HepG2 (cell line): Measurements from ENCODE around the gene RAD23A. TPM values are rescaled to one million over a fixed set of nuclear protein-coding genes. Genes with fewer than 3 reads are reported as not detected.
A peak's percentile ranks its signal among the peaks of the same experiment; 100 is the strongest.

Experiments
- FOXK1 ChIP-seq: sonication (generic); formaldehyde crosslinking; IDR thresholded peaks from 2 replicates; pipeline ENCODE4 v1.4.0; 2020; ENCODE audit warnings: low read depth, missing genetic modification reagents, borderline replicate concordance
- HNRNPK ChIP-seq: fragments of 200-400 bp; formaldehyde crosslinking; IDR thresholded peaks from 2 replicates; pipeline ENCODE4 v1.6.1; 2018; ENCODE audit warnings: low read length, low read depth, moderate library complexity, mild to moderate bottlenecking; ENCODE audit not compliant: poor library complexity, severe bottlenecking
- IRX3 ChIP-seq: sonication (generic); formaldehyde crosslinking; IDR thresholded peaks from 2 replicates; pipeline ENCODE4 v1.8.1; 2023; ENCODE audit warnings: mild to moderate bottlenecking, low read depth, missing genetic modification reagents, borderline replicate concordance
- TEAD3 ChIP-seq: optimal IDR thresholded peaks from 2 replicates; pipeline ENCODE3; 2016; ENCODE audit warnings: borderline replicate concordance
- TMF1 ChIP-seq: sonication (generic); formaldehyde crosslinking; IDR thresholded peaks from 2 replicates; pipeline ENCODE4 v1.8.1; 2022; ENCODE audit warnings: low read depth, missing genetic modification reagents
- TRIM24 ChIP-seq: sonication (generic); formaldehyde crosslinking; IDR thresholded peaks from 2 replicates; pipeline ENCODE4 v1.8.0; 2022; ENCODE audit warnings: mild to moderate bottlenecking, missing genetic modification reagents
- ZIK1 ChIP-seq: sonication (generic); formaldehyde crosslinking; IDR thresholded peaks from 2 replicates; pipeline ENCODE4 v1.5.0; 2020; ENCODE audit warnings: mild to moderate bottlenecking, low read depth, missing genetic modification reagents, borderline replicate concordance
- ZNF292 ChIP-seq: sonication (generic); formaldehyde crosslinking; IDR thresholded peaks from 2 replicates; pipeline ENCODE4 v1.8.1; 2022; ENCODE audit warnings: mild to moderate bottlenecking, low read depth, missing genetic modification reagents, borderline replicate concordance
- ZNF343 ChIP-seq: sonication (generic); formaldehyde crosslinking; IDR thresholded peaks from 2 replicates; pipeline ENCODE4 v1.4.0; 2020; ENCODE audit warnings: mild to moderate bottlenecking, missing genetic modification reagents
- ZNF563 ChIP-seq: sonication (generic); formaldehyde crosslinking; IDR thresholded peaks from 2 replicates; pipeline ENCODE4 v1.8.0; 2022; ENCODE audit warnings: mild to moderate bottlenecking, moderate library complexity, missing genetic modification reagents
- ZNF850 ChIP-seq: sonication (generic); formaldehyde crosslinking; conservative IDR thresholded peaks from 2 replicates; pipeline ENCODE4 v1.9.0; 2021; ENCODE audit warnings: mild to moderate bottlenecking, missing genetic modification reagents
- ZSCAN25 ChIP-seq: sonication (generic); formaldehyde crosslinking; IDR thresholded peaks from 2 replicates; pipeline ENCODE4 v1.8.0; 2022; ENCODE audit warnings: mild to moderate bottlenecking, missing genetic modification reagents
- polyA plus RNA-seq, 8 experiments: library from polyadenylated mRNA; depleted of rRNA in 3 of 8; stranded (reverse) in 7 of 8; unstranded in 1 of 8; fragments of >200 nt; fragmentation: Illumina TruSeq in 4 of 8; extraction: Trizol in 4 of 8; gene quantifications; 2 replicates each; pipeline versions ENCODE4 v1.2.1 to v1.2.3, GENCODE V29; 2011 to 2016; ENCODE audit warnings: low read depth in 4 of 8, missing spikeins in 1 of 8, mixed read lengths in 1 of 8; ENCODE audit not compliant: insufficient read depth in 1 of 8
- total RNA-seq, 5 experiments: library from RNA; depleted of rRNA; stranded (reverse); fragments of >200 nt; fragmentation: Illumina TruSeq; extraction: Trizol; gene quantifications; 2 replicates each; pipeline ENCODE4 v1.2.3, GENCODE V29; 2016; ENCODE audit warnings: low read depth in 1 of 5
- TF ChIP-seq, protein P1 (sequence below): sonication (generic); formaldehyde crosslinking; IDR thresholded peaks from 2 replicates; pipeline ENCODE4 v1.4.0; 2020; ENCODE audit warnings: mild to moderate bottlenecking, low read depth, missing genetic modification reagents
- TF ChIP-seq, protein P2 (sequence below): sonication (generic); formaldehyde crosslinking; IDR thresholded peaks from 2 replicates; pipeline ENCODE4 v1.8.0; 2022; ENCODE audit warnings: mild to moderate bottlenecking, missing genetic modification reagents
- TF ChIP-seq, protein P3 (sequence below): sonication (generic); formaldehyde crosslinking; IDR thresholded peaks from 2 replicates; pipeline ENCODE4 v1.5.1; 2020; ENCODE audit warnings: mild to moderate bottlenecking, missing genetic modification reagents, borderline replicate concordance
- TF ChIP-seq, protein P4 (sequence below): sonication (generic); formaldehyde crosslinking; IDR thresholded peaks from 2 replicates; pipeline ENCODE4 v1.8.0; 2022; ENCODE audit warnings: mild to moderate bottlenecking, missing genetic modification reagents, moderate library complexity
- TF ChIP-seq, protein P5 (sequence below): sonication (generic); formaldehyde crosslinking; IDR thresholded peaks from 2 replicates; pipeline ENCODE4 v1.4.0; 2020; ENCODE audit warnings: missing genetic modification reagents
- TF ChIP-seq, protein P6 (sequence below): sonication (generic); formaldehyde crosslinking; conservative IDR thresholded peaks from 2 replicates; pipeline ENCODE4 v1.4.0; 2020; ENCODE audit warnings: missing genetic modification reagents

Gene RAD23A
- total and polyA plus RNA-seq, 2 of the 13 experiments (the other 11 are each of a cell fraction or from before 2014, with no cell fraction given) = 42.5 to 54.2 TPM

DNA sequence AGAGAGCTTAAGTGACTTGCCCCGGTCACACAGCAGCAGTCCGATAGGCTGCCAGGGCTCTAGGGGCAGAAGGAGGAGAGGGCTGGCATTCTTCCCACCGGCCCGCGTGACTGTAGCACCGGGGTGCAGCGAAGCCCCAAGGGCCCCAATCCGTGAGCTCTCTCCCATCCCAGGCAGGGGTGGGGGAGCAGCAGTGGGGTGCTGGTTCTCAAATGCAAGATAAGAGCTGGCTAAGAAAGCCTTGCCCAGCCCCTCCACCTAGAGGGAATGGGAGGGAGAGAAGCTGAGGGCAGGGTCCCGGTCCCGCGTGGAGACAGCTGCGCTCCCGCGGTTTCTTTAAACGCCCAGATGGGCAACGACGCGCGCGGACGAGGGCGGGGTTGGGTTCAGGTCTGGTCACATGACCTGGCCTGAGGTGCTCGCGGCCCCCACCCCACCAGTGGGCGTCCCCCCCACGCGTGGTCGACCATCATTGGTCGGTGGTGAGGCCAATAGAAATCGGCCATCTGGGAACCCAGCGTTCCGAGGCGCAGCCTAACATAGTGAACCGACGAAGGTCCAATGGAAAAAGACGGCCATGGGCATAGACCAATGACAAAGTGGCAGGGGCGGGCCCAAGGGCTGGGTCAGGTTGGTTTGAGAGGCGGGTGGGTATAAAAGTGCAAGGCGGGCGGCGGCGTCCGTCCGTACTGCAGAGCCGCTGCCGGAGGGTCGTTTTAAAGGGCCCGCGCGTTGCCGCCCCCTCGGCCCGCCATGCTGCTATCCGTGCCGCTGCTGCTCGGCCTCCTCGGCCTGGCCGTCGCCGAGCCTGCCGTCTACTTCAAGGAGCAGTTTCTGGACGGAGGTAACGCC, 7.5 kb upstream of the RAD23A start, which contains the start of gene CALR (continued):
- TF ChIP-seq, protein P1, sequence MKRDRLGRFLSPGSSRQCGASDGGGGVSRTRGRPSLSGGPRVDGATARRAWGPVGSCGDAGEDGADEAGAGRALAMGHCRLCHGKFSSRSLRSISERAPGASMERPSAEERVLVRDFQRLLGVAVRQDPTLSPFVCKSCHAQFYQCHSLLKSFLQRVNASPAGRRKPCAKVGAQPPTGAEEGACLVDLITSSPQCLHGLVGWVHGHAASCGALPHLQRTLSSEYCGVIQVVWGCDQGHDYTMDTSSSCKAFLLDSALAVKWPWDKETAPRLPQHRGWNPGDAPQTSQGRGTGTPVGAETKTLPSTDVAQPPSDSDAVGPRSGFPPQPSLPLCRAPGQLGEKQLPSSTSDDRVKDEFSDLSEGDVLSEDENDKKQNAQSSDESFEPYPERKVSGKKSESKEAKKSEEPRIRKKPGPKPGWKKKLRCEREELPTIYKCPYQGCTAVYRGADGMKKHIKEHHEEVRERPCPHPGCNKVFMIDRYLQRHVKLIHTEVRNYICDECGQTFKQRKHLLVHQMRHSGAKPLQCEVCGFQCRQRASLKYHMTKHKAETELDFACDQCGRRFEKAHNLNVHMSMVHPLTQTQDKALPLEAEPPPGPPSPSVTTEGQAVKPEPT (CRISPR knock-in tag) = peak; percentile 51; the same call in 1 of the 2 replicates
- TF ChIP-seq ZNF292 (CRISPR knock-in tag) (no peak), ZSCAN25 (CRISPR knock-in tag) (peak; percentile 59; the same call in 1 of the 2 replicates), TMF1 (no peak), TEAD3 (CRISPR knock-in tag) (peak; percentile 84), HNRNPK (no peak), ZNF850 (CRISPR knock-in tag) (no peak), ZIK1 (CRISPR knock-in tag) (peak; percentile 90), FOXK1 (CRISPR knock-in tag) (peak; percentile 59; the same call in 1 of the 2 replicates), IRX3 (no peak), TRIM24 (CRISPR knock-in tag) (no peak), ZNF563 (CRISPR knock-in tag) (peak; percentile 72; the same call in 1 of the 2 replicates), ZNF343 (CRISPR knock-in tag) (peak; percentile 87; the same call in 1 of the 2 replicates)
- TF ChIP-seq, protein P2, sequence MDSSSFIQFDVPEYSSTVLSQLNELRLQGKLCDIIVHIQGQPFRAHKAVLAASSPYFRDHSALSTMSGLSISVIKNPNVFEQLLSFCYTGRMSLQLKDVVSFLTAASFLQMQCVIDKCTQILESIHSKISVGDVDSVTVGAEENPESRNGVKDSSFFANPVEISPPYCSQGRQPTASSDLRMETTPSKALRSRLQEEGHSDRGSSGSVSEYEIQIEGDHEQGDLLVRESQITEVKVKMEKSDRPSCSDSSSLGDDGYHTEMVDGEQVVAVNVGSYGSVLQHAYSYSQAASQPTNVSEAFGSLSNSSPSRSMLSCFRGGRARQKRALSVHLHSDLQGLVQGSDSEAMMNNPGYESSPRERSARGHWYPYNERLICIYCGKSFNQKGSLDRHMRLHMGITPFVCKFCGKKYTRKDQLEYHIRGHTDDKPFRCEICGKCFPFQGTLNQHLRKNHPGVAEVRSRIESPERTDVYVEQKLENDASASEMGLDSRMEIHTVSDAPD (CRISPR knock-in tag) = no peak
- TF ChIP-seq, protein P3, sequence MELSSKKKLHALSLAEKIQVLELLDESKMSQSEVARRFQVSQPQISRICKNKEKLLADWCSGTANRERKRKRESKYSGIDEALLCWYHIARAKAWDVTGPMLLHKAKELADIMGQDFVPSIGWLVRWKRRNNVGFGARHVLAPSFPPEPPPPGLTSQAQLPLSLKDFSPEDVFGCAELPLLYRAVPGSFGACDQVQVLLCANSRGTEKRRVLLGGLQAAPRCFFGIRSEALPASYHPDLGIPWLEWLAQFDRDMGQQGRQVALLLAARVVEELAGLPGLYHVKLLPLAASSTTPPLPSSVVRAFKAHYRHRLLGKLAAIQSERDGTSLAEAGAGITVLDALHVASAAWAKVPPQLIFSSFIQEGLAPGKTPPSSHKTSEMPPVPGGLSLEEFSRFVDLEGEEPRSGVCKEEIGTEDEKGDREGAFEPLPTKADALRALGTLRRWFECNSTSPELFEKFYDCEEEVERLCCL (CRISPR knock-in tag) = no peak
- TF ChIP-seq, protein P4, sequence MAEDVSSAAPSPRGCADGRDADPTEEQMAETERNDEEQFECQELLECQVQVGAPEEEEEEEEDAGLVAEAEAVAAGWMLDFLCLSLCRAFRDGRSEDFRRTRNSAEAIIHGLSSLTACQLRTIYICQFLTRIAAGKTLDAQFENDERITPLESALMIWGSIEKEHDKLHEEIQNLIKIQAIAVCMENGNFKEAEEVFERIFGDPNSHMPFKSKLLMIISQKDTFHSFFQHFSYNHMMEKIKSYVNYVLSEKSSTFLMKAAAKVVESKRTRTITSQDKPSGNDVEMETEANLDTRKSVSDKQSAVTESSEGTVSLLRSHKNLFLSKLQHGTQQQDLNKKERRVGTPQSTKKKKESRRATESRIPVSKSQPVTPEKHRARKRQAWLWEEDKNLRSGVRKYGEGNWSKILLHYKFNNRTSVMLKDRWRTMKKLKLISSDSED (CRISPR knock-in tag) = no peak
- TF ChIP-seq, protein P5, sequence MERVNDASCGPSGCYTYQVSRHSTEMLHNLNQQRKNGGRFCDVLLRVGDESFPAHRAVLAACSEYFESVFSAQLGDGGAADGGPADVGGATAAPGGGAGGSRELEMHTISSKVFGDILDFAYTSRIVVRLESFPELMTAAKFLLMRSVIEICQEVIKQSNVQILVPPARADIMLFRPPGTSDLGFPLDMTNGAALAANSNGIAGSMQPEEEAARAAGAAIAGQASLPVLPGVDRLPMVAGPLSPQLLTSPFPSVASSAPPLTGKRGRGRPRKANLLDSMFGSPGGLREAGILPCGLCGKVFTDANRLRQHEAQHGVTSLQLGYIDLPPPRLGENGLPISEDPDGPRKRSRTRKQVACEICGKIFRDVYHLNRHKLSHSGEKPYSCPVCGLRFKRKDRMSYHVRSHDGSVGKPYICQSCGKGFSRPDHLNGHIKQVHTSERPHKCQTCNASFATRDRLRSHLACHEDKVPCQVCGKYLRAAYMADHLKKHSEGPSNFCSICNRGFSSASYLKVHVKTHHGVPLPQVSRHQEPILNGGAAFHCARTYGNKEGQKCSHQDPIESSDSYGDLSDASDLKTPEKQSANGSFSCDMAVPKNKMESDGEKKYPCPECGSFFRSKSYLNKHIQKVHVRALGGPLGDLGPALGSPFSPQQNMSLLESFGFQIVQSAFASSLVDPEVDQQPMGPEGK (CRISPR knock-in tag) = peak; percentile 98
- TF ChIP-seq, protein P6, sequence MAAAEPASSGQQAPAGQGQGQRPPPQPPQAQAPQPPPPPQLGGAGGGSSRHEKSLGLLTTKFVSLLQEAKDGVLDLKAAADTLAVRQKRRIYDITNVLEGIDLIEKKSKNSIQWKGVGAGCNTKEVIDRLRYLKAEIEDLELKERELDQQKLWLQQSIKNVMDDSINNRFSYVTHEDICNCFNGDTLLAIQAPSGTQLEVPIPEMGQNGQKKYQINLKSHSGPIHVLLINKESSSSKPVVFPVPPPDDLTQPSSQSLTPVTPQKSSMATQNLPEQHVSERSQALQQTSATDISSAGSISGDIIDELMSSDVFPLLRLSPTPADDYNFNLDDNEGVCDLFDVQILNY (CRISPR knock-in tag) = peak; percentile 71
